Osteocyte (in vitro differentiated cells): Measurements from ENCODE around the gene PEX6. TPM values are rescaled to one million over a fixed set of nuclear protein-coding genes. Genes with fewer than 3 reads are reported as not detected.
"Not testable (repeated sequence)": the region's sequence is repeated elsewhere in the genome, so short reads cannot be mapped to it uniquely, and the experiment has no call there.

Source experiments
- DNase-seq: peaks from one replicate; pipeline ENCODE4 v3.0.0; 2021; ENCODE audit warnings: mixed read lengths; ENCODE audit not compliant: unreplicated experiment; ENCODE audit errors: extremely low spot score
- H3K27ac Mint-ChIP-seq: one replicate; pipeline ENCODE4 v1.8.0; 2021; ENCODE audit warnings: mild to moderate bottlenecking, mixed read lengths; ENCODE audit not compliant: unreplicated experiment
- H3K27me3 Mint-ChIP-seq: one replicate; pipeline ENCODE4 v1.8.0; 2021; ENCODE audit warnings: mixed read lengths; ENCODE audit not compliant: unreplicated experiment
- H3K36me3 Mint-ChIP-seq: one replicate; pipeline ENCODE4 v1.8.0; 2021; ENCODE audit warnings: mixed read lengths; ENCODE audit not compliant: unreplicated experiment
- H3K4me1 Mint-ChIP-seq: one replicate; pipeline ENCODE4 v1.8.0; 2021; ENCODE audit warnings: mixed read lengths; ENCODE audit not compliant: unreplicated experiment
- H3K4me3 Mint-ChIP-seq: one replicate; pipeline ENCODE4 v1.8.0; 2021; ENCODE audit warnings: mild to moderate bottlenecking, moderate library complexity, mixed read lengths; ENCODE audit not compliant: unreplicated experiment
- H3K9me3 Mint-ChIP-seq: one replicate; pipeline ENCODE4 v1.8.0; 2021; ENCODE audit warnings: mixed read lengths; ENCODE audit not compliant: unreplicated experiment
- CTCF ChIP-seq: fragments of 200-600 bp; sonication (generic); IDR thresholded peaks from 2 replicates; pipeline ENCODE4 v1.5.0; 2021; ENCODE audit warnings: antibody characterized with exemption, mild to moderate bottlenecking, moderate library complexity
- total RNA-seq: library from RNA; stranded (reverse); gene quantifications from 2 replicates; pipeline ENCODE4 v1.2.1, GENCODE V29; 2021

PEX6 gene
- total RNA-seq, 1 donor from 2014 or later, result 27.1 TPM

GRCh38 chr6:43007126-43007525 lies 28.1 kb upstream of the PEX6 start:
- peaks cover 22% of the 10 kb centered on the region for H3K36me3 Mint-ChIP-seq

DNA sequence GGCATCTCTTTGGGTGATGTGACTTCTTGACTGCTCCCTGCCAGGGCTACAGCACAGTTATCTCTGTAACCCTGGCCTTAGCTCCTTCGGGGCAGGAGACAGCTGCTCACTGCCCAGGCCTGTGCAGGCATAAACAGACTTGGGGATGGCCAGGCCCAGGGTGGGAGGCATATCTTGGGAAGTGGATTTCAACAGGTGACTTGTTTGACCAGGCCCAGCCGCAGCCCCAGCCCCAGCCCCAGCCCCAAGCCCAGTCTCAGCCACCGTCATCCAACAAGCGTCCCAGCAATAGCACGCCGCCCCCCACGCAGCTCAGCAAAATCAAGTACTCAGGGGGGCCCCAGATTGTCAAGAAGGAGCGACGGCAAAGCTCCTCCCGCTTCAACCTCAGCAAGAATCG lies 27.3 kb upstream of the PEX6 start:
- H3K27me3 Mint-ChIP-seq, result no peaks in the 10 kb centered on the region
- H3K4me3 Mint-ChIP-seq, result no peak overlapping the region
- H3K27ac Mint-ChIP-seq, result no peak overlapping the region
- H3K9me3 Mint-ChIP-seq, result no peaks in the 10 kb centered on the region
- peaks cover 15% of the 10 kb centered on the region for H3K36me3 Mint-ChIP-seq
- DNase-seq, result no peak
- no peaks in the 10 kb centered on the region for H3K4me1 Mint-ChIP-seq
- no peak for TF ChIP-seq CTCF

More at GRCh38 chr6:43007126-43007525, 28.1 kb upstream of the PEX6 start:
- TF ChIP-seq CTCF, result no peak
- DNase-seq, result no peak
- H3K9me3 Mint-ChIP-seq, result no peaks in the 10 kb centered on the region
- no peak overlapping the region for H3K4me3 Mint-ChIP-seq
- no peaks in the 10 kb centered on the region for H3K27me3 Mint-ChIP-seq
- H3K27ac Mint-ChIP-seq, result no peak overlapping the region
- H3K4me1 Mint-ChIP-seq, result peaks cover 7% of the 10 kb centered on the region

GRCh38 chr6:43005844-43006243 lies 26.9 kb upstream of the PEX6 start:
- no peaks in the 10 kb centered on the region for H3K4me1 Mint-ChIP-seq
- no peak overlapping the region for H3K27ac Mint-ChIP-seq
- H3K36me3 Mint-ChIP-seq, result peaks cover 14% of the 10 kb centered on the region
- TF ChIP-seq CTCF, result no peak
- no peaks in the 10 kb centered on the region for H3K27me3 Mint-ChIP-seq
- H3K4me3 Mint-ChIP-seq, result no peak overlapping the region
- no peaks in the 10 kb centered on the region for H3K9me3 Mint-ChIP-seq
- no peak for DNase-seq

DNA sequence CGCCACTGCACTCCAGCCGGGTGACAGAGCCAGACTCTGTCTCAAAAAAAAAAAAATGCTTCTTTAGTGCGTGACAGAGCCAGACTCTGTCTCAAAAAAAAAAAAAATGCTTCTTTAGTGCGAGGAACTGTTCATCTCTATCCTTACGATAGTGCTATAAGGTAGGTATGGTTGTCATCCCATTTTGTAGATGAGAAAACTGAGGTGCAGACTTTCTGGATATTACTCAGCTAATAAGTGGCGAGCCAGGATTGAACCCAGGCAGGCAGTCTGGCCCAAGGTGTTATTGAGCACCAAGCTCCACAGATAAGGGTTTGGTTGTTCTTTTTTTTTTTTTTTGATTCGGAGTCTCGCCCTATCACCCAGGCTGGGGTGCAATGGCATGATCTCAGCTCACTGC lies 22.9 kb upstream of the PEX6 start:
- Mint-ChIP-seq H3K27ac (no peak overlapping the region), H3K36me3 (peaks cover 1% of the 10 kb centered on the region), H3K9me3 (no peaks in the 10 kb centered on the region), H3K4me3 (no peak overlapping the region), H3K4me1 (no peaks in the 10 kb centered on the region), H3K27me3 (no peaks in the 10 kb centered on the region)
- TF ChIP-seq CTCF, result no peak
- no peak for DNase-seq

DNA sequence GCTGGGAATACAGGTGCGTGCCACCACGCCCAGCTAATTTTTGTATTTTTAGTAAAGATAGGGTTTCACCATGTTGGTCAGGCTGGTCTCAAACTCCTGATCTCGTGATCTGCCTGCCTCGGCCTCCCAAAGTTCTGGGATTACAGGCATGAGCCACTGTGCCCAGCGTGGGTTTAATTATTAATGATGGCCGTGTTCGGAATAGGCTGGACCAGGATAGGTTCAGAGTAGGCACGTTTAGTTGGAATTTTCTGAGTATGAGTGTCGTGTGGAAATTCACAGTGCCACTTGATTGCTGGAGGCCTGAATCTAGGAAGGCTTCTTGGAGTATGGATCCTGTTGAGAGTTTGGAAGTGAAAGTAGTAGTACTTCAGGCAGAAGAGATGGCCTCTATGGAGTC lies 19.2 kb upstream of the PEX6 start:
- not testable (repeated sequence) for H3K27me3 Mint-ChIP-seq, H3K4me3 Mint-ChIP-seq, H3K4me1 Mint-ChIP-seq, H3K36me3 Mint-ChIP-seq, H3K9me3 Mint-ChIP-seq, DNase-seq, H3K27ac Mint-ChIP-seq

- Mint-ChIP-seq H3K36me3 (no peaks in the 10 kb centered on the region), H3K27ac (no peak overlapping the region), H3K4me3 (no peak overlapping the region), H3K27me3 (no peaks in the 10 kb centered on the region), H3K4me1 (peaks cover 3% of the 10 kb centered on the region), H3K9me3 (no peaks in the 10 kb centered on the region)
- TF ChIP-seq CTCF, result no peak
- DNase-seq, result no peak
These were observed 17.5 kb upstream of the PEX6 start for GRCh38 chr6:42996513-42996912.
